ENCODE results near the gene MEAK7. TPM values are rescaled to one million over a fixed set of nuclear protein-coding genes. Genes with fewer than 3 reads are reported as not detected.

Gene MEAK7
- total and polyA plus RNA-seq, 2 donors (not counting 1 experiment from before 2014, with no cell fraction given) = 17.3 to 23.4 TPM

- Histone ChIP-seq H3K4me1 (ENCODE audit: control insufficient read depth, extremely low read depth, insufficient read depth, low read length) (no peaks in the 10 kb centered on the region), H3K36me3 (ENCODE audit: control insufficient read depth, insufficient read depth, low read length) (peaks cover 19% of the 10 kb centered on the region), H3K79me2 (ENCODE audit: control insufficient read depth, insufficient read depth, low read length) (no peaks in the 10 kb centered on the region), H3K9ac (ENCODE audit: insufficient read depth, low read length) (no peak overlapping the region), H4K20me1 (ENCODE audit: control insufficient read depth, extremely low read depth, insufficient read depth, low read length) (no peaks in the 10 kb centered on the region), H2AFZ (ENCODE audit: low read length) (no peak overlapping the region), H3K4me2 (ENCODE audit: extremely low read depth, insufficient read depth, low read length) (no peak overlapping the region), H3K9me3 (ENCODE audit: control insufficient read depth, insufficient read depth, low read depth, low read length) (no peaks in the 10 kb centered on the region), H3K27ac (ENCODE audit: insufficient read depth, low read length) (no peak overlapping the region), H3K27me3 (ENCODE audit: control insufficient read depth, insufficient read depth, low read length) (no peaks in the 10 kb centered on the region), H3K4me3 (replicated peaks in 1 of 4; ENCODE audit: control extremely low read depth in 1 of 4, insufficient read depth in 1 of 4, low read depth in 3 of 4, low read length in 4 of 4) (no peak overlapping the region)
- DNase-seq (ENCODE audit: low read depth in 2 of 2) = no peak
- TF ChIP-seq EZH2 (IDR thresholded peaks at IDR 0.05; ENCODE audit: low read length, missing control alignments) (no peak), CTCF (conservative IDR thresholded peaks at IDR 0.05 in 1 of 2, IDR thresholded peaks at IDR 0.05 in 1 of 2; ENCODE audit: low read depth in 1 of 2, low read length in 2 of 2) (no peak)
Observed at GRCh38 chr16:84482001-84482891, 22.2 kb downstream of the MEAK7 start.

GRCh38 chr16:84481051-84481735 is 23.3 kb downstream of the MEAK7 start:
- Histone ChIP-seq H4K20me1 (ENCODE audit: control insufficient read depth, extremely low read depth, insufficient read depth, low read length) (no peaks in the 10 kb centered on the region), H3K27me3 (ENCODE audit: control insufficient read depth, insufficient read depth, low read length) (no peaks in the 10 kb centered on the region), H3K4me2 (ENCODE audit: extremely low read depth, insufficient read depth, low read length) (no peak overlapping the region), H3K79me2 (ENCODE audit: control insufficient read depth, insufficient read depth, low read length) (no peaks in the 10 kb centered on the region), H3K9me3 (ENCODE audit: control insufficient read depth, insufficient read depth, low read depth, low read length) (no peaks in the 10 kb centered on the region), H3K4me1 (ENCODE audit: control insufficient read depth, extremely low read depth, insufficient read depth, low read length) (no peaks in the 10 kb centered on the region), H2AFZ (ENCODE audit: low read length) (no peak overlapping the region), H3K36me3 (ENCODE audit: control insufficient read depth, insufficient read depth, low read length) (peaks cover 16% of the 10 kb centered on the region), H3K27ac (ENCODE audit: insufficient read depth, low read length) (no peak overlapping the region), H3K4me3 (replicated peaks in 1 of 4; ENCODE audit: control extremely low read depth in 1 of 4, insufficient read depth in 1 of 4, low read depth in 3 of 4, low read length in 4 of 4) (no peak overlapping the region), H3K9ac (ENCODE audit: insufficient read depth, low read length) (no peak overlapping the region)
- no peak for TF ChIP-seq CTCF (conservative IDR thresholded peaks at IDR 0.05 in 1 of 2, IDR thresholded peaks at IDR 0.05 in 1 of 2; ENCODE audit: low read depth in 1 of 2, low read length in 2 of 2)
- TF ChIP-seq EZH2 (IDR thresholded peaks at IDR 0.05; ENCODE audit: low read length, missing control alignments) = no peak
- DNase-seq (ENCODE audit: low read depth in 2 of 2) = no peak

DNA sequence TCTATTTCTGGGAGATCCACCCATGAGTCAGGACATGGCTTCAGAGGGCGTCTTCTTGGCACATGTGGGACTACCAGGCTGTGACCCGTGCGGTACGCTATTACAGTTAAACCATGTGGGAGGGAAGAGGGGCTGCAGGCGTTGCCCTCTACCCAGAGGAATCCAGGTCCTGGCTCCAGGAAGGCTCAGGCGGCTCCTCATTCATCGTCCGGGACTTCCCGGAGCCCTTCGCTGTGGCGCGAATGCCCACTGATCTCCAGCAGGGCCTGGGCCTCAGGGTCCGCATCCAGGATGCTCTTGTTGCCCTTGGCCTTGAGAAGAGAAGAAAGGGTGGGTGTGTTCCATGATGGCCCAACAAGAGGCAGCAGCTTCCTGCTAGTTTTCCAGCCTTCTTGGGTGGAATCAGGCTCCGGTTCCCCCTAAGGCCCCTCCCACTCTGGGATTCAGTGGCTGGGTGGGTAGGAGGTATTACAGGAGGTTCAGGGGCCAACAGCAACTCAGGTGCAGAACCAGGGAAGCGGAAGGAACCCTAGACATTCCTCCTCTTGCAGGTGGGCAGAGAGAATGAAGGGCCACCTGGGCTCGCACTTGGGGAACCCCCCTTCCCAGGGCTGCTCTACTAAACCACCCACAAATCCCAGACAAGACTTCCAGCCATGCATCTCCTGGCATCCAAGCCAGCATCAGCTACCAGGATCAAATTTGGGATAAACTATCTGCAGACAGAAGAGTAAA is 24.6 kb downstream of the MEAK7 start:
- Histone ChIP-seq H3K4me2 (ENCODE audit: extremely low read depth, insufficient read depth, low read length) (no peak overlapping the region), H3K4me3 (replicated peaks in 1 of 4; ENCODE audit: control extremely low read depth in 1 of 4, insufficient read depth in 1 of 4, low read depth in 3 of 4, low read length in 4 of 4) (no peak overlapping the region), H4K20me1 (ENCODE audit: control insufficient read depth, extremely low read depth, insufficient read depth, low read length) (no peaks in the 10 kb centered on the region), H3K9ac (ENCODE audit: insufficient read depth, low read length) (no peak overlapping the region), H3K27ac (ENCODE audit: insufficient read depth, low read length) (no peak overlapping the region), H3K9me3 (ENCODE audit: control insufficient read depth, insufficient read depth, low read depth, low read length) (no peaks in the 10 kb centered on the region), H3K4me1 (ENCODE audit: control insufficient read depth, extremely low read depth, insufficient read depth, low read length) (no peaks in the 10 kb centered on the region), H3K36me3 (ENCODE audit: control insufficient read depth, insufficient read depth, low read length) (peaks cover 16% of the 10 kb centered on the region), H2AFZ (ENCODE audit: low read length) (no peak overlapping the region), H3K27me3 (ENCODE audit: control insufficient read depth, insufficient read depth, low read length) (no peaks in the 10 kb centered on the region), H3K79me2 (ENCODE audit: control insufficient read depth, insufficient read depth, low read length) (no peaks in the 10 kb centered on the region)
- no peak for DNase-seq (ENCODE audit: low read depth in 2 of 2)
- no peak for TF ChIP-seq EZH2 (IDR thresholded peaks at IDR 0.05; ENCODE audit: low read length, missing control alignments)
- no peak for TF ChIP-seq CTCF (conservative IDR thresholded peaks at IDR 0.05 in 1 of 2, IDR thresholded peaks at IDR 0.05 in 1 of 2; ENCODE audit: low read depth in 1 of 2, low read length in 2 of 2)

Measured in fibroblast of lung (primary cell).